ENCODE measurements around the gene ADA. TPM values are rescaled to one million over a fixed set of nuclear protein-coding genes. Genes with fewer than 3 reads are reported as not detected.

ADA gene
- total RNA-seq, 1 experiment from 2014 or later = 28.2 TPM

DNA sequence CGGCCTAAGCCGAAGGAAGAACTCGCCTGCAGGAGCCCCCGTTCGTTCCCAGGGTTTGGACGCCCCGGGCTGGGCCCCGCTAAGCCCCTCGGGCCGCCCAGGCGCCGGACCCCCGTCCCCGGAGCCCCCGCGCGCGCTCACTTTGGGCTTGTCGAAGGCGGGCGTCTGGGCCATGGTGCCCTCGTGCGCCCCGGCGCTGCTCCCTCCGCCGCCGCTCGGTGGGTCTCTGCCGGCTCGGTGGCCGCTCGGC lies 140 bp downstream of the ADA start:
- ChIA-PET CTCF (no interaction called here), POLR2A (ENCODE audit: unreplicated experiment) (no interaction called here)
- H3K9me2 ChIP-seq (ENCODE audit: insufficient read depth) = no peaks in the 10 kb centered on the region
- no peak for DNase-seq
- H3K4me2 ChIP-seq = peak overlapping the region; percentile 99
- peaks cover 17% of the 10 kb centered on the region; the same call in 1 of the 2 replicates for H3K4me1 ChIP-seq (replicated peaks; ENCODE audit: insufficient read depth)
- TF ChIP-seq, protein P1, sequence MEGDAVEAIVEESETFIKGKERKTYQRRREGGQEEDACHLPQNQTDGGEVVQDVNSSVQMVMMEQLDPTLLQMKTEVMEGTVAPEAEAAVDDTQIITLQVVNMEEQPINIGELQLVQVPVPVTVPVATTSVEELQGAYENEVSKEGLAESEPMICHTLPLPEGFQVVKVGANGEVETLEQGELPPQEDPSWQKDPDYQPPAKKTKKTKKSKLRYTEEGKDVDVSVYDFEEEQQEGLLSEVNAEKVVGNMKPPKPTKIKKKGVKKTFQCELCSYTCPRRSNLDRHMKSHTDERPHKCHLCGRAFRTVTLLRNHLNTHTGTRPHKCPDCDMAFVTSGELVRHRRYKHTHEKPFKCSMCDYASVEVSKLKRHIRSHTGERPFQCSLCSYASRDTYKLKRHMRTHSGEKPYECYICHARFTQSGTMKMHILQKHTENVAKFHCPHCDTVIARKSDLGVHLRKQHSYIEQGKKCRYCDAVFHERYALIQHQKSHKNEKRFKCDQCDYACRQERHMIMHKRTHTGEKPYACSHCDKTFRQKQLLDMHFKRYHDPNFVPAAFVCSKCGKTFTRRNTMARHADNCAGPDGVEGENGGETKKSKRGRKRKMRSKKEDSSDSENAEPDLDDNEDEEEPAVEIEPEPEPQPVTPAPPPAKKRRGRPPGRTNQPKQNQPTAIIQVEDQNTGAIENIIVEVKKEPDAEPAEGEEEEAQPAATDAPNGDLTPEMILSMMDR (conservative IDR thresholded peaks at IDR 0.05) = no peak
- TF ChIP-seq EZH2 (IDR thresholded peaks at IDR 0.05; ENCODE audit: low read depth) = no peak
- H2AFZ ChIP-seq = peak overlapping the region; percentile 82
- no peaks in the 10 kb centered on the region for H3K27me3 ChIP-seq (ENCODE audit: insufficient read depth, low read depth)
- H3K27ac ChIP-seq = no peak overlapping the region
- H3K9me3 ChIP-seq (ENCODE audit: insufficient read depth, low read depth) = no peaks in the 10 kb centered on the region
- H3K36me3 ChIP-seq (ENCODE audit: low read depth) = no peaks in the 10 kb centered on the region
- H3K79me2 ChIP-seq (ENCODE audit: low read depth) = no peaks in the 10 kb centered on the region
- H3K4me3 ChIP-seq = peak overlapping the region; percentile 95
- peaks cover 4% of the 10 kb centered on the region; the same call in 1 of the 2 replicates for H3F3A ChIP-seq (ENCODE audit: insufficient read depth, low read depth)
- H4K20me1 ChIP-seq (ENCODE audit: insufficient read depth) = no peaks in the 10 kb centered on the region
- no TSS peak for BruUV-seq (replicated peaks)
- intact Hi-C loops (cut with micrococcal nuclease; ENCODE audit: unreplicated experiment) = loop anchor here (1.0 kb wide), 1 partner anchor 9 kb away; no protein-coding TSS in a partner anchor

DNA sequence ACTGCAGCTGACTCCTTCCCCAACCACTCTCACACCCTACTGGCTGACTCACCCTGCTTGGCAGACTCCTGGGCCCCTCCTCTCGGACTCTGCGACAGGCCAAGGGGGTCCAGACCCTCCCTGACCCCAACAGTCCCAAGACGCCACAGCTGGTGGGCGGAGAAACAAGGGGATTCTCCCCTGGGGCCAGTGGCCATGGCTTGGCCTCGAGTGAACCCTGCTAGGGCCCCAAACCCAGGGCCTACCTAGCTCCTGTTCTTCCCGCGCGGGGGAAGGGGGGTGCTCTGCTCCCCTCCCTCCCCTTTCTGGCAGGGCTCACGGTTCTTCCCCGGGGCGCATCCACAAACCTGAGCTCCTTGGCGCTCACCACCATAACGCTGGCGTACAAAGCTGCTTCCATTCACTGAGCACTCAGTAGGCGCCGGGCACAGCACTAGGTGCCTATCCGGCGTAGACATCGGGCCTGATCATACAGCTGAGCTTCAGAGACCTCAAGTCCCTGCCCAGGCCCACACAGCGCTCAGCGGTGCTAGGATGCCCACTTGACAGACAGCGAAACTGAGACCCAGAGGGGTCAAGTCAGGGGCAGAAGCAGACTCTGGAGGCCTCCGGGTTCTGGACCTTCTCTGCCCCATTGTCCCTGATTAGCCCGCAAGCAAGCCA lies 597 bp downstream of the ADA start:
- Histone ChIP-seq H3K9me2 (ENCODE audit: insufficient read depth) (no peaks in the 10 kb centered on the region), H3K9me3 (ENCODE audit: insufficient read depth, low read depth) (no peaks in the 10 kb centered on the region), H3K36me3 (ENCODE audit: low read depth) (no peaks in the 10 kb centered on the region), H3K27me3 (ENCODE audit: insufficient read depth, low read depth) (no peaks in the 10 kb centered on the region), H4K20me1 (ENCODE audit: insufficient read depth) (no peaks in the 10 kb centered on the region), H3K4me1 (replicated peaks; ENCODE audit: insufficient read depth) (peaks cover 17% of the 10 kb centered on the region; the same call in 1 of the 2 replicates), H3K27ac (no peak overlapping the region), H3K4me3 (peak overlapping the region; percentile 95), H3K79me2 (ENCODE audit: low read depth) (no peaks in the 10 kb centered on the region), H3K4me2 (peak overlapping the region; percentile 99), H2AFZ (peak overlapping the region; percentile 82), H3F3A (ENCODE audit: insufficient read depth, low read depth) (peaks cover 4% of the 10 kb centered on the region; the same call in 1 of the 2 replicates)
- no peak for TF ChIP-seq EZH2 (IDR thresholded peaks at IDR 0.05; ENCODE audit: low read depth)
- TF ChIP-seq, protein P1 (conservative IDR thresholded peaks at IDR 0.05) = no peak
- CTCF ChIA-PET = interaction anchor here (1.2 kb wide), 1 partner anchor 32 kb away, joined by 3 read pairs; no protein-coding TSS in a partner anchor
- POLR2A ChIA-PET (ENCODE audit: unreplicated experiment) = no interaction called here
- DNase-seq = peak in 1 of 2 experiments; percentile 7
- BruUV-seq (replicated peaks) = no TSS peak
- intact Hi-C loops (cut with micrococcal nuclease; ENCODE audit: unreplicated experiment) = loop anchor here (1.0 kb wide), 1 partner anchor 9 kb away; no protein-coding TSS in a partner anchor

DNA sequence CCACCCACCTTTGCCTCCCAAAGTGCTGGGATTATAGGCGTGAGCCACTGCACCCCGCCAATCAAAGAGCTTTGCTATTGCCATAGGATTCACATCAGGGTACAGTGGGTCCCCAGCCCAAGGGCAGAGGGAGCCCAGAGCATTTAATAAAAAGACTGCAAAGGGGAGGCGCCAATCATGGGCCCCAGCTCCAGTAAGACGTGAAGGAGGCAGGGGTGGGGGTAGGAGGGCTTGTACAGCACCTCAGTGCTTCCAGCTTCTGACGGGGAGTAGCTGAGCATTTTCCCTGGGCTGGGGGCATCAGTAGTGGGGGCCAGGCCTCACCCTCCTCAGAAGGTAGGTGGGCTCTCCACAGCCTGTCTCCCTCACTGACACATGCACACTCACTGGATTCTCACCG lies 1.5 kb downstream of the ADA start:
- TF ChIP-seq, protein P1 (conservative IDR thresholded peaks at IDR 0.05) = no peak
- H3K27me3 ChIP-seq (ENCODE audit: insufficient read depth, low read depth) = no peaks in the 10 kb centered on the region

More for the DNA sequence above, 1.5 kb downstream of the ADA start:
- ChIA-PET POLR2A (ENCODE audit: unreplicated experiment) (interaction anchor here (0.6 kb wide), 1 partner anchor 62 kb away, joined by 3 read pairs; no protein-coding TSS in a partner anchor), CTCF (interaction anchor here (0.7 to 1.2 kb wide), 2 partner anchors 33 to 214 kb away, joined by 3 to 9 read pairs; no protein-coding TSS in a partner anchor)
- no peak overlapping the region for H3K27ac ChIP-seq
- H4K20me1 ChIP-seq (ENCODE audit: insufficient read depth) = no peaks in the 10 kb centered on the region
- intact Hi-C loops (cut with micrococcal nuclease; ENCODE audit: unreplicated experiment) = no loop called here
- H2AFZ ChIP-seq = no peak overlapping the region
- H3K9me3 ChIP-seq (ENCODE audit: insufficient read depth, low read depth) = no peaks in the 10 kb centered on the region
- no peaks in the 10 kb centered on the region for H3K36me3 ChIP-seq (ENCODE audit: low read depth)
- BruUV-seq (replicated peaks) = no TSS peak
- H3K4me2 ChIP-seq = no peak overlapping the region
- no peaks in the 10 kb centered on the region for H3K9me2 ChIP-seq (ENCODE audit: insufficient read depth)
- DNase-seq = no peak
- H3K79me2 ChIP-seq (ENCODE audit: low read depth) = no peaks in the 10 kb centered on the region
- H3K4me1 ChIP-seq (replicated peaks; ENCODE audit: insufficient read depth) = peaks cover 17% of the 10 kb centered on the region; the same call in 1 of the 2 replicates
- H3F3A ChIP-seq (ENCODE audit: insufficient read depth, low read depth) = peaks cover 5% of the 10 kb centered on the region; the same call in 1 of the 2 replicates
- no peak overlapping the region for H3K4me3 ChIP-seq

Data from PC-9 (cell line).